Right lobe of liver (tissue), 4 donors: ENCODE results near the gene CENPS.

Source experiments
- POLR2A ChIP-seq: fragments of 450-650 bp; IDR thresholded peaks from one replicate; pipeline ENCODE4 v1.6.1; 2017; ENCODE audit warnings: antibody characterized with exemption, mild to moderate bottlenecking
- TF ChIP-seq, protein P1 (sequence below), 4 donors: fragments of 200-600 bp in 3 of 4; fragments of 450-650 bp in 1 of 4; IDR thresholded peaks; one replicate each; pipeline versions ENCODE4 v1.5.1 to v1.8.0; 2016 to 2022; ENCODE audit warnings: antibody characterized with exemption in 4 of 4, mild to moderate bottlenecking in 2 of 4
- donor health status: DM: no; HTN: no; CAD: no.
- donor health status: DM: no; HTN: no; CAD: no.
- donor health status: DM: no; HTN: yes; CAD: no.

DNA sequence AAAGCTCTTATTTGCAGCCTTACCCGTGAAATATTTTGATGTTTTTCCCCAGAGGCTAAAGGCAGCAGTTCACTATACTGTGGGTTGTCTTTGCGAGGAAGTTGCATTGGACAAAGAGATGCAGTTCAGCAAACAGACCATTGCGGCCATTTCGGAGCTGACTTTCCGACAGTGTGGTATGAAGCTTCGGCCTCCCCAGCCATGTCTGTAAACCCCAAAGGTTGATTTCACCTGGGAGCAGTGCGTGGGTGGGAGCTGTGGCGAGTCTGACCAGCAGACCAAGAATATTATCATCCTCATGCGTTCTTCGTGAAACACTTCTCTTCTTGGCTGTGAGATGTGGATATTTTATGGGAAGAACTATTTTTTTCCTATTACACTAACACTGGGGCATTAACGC is 3.6 kb downstream of the CENPS start:
- TF ChIP-seq, protein P1, sequence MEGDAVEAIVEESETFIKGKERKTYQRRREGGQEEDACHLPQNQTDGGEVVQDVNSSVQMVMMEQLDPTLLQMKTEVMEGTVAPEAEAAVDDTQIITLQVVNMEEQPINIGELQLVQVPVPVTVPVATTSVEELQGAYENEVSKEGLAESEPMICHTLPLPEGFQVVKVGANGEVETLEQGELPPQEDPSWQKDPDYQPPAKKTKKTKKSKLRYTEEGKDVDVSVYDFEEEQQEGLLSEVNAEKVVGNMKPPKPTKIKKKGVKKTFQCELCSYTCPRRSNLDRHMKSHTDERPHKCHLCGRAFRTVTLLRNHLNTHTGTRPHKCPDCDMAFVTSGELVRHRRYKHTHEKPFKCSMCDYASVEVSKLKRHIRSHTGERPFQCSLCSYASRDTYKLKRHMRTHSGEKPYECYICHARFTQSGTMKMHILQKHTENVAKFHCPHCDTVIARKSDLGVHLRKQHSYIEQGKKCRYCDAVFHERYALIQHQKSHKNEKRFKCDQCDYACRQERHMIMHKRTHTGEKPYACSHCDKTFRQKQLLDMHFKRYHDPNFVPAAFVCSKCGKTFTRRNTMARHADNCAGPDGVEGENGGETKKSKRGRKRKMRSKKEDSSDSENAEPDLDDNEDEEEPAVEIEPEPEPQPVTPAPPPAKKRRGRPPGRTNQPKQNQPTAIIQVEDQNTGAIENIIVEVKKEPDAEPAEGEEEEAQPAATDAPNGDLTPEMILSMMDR (IDR thresholded peaks at IDR 0.05), result no peak
- TF ChIP-seq POLR2A, result no peak
